ENCODE measurements around the gene SMIM24.
"Not testable (repeated sequence)": the region's sequence is repeated elsewhere in the genome, so short reads cannot be mapped to it uniquely, and the experiment has no call there.

Gene SMIM24

GRCh38 chr19:3480383-3481091, at the start of gene SMIM24:
SMIM24 (minus strand) TSS chr19:3480525; CDS start chr19:3480463, 62 bp downstream.
- no peak for DNase-seq

GRCh38 chr19:3529299-3529698, 49.0 kb upstream of the SMIM24 start:
- DNase-seq, result not testable (repeated sequence)

GRCh38 chr19:3528539-3529211, 48.4 kb upstream of the SMIM24 start:
- no peak for DNase-seq

- no peak for DNase-seq
Observed at GRCh38 chr19:3528080-3528479, 47.8 kb upstream of the SMIM24 start.

- DNase-seq, result no peak
Observed at GRCh38 chr19:3527238-3527910, 47.0 kb upstream of the SMIM24 start.

- no peak for DNase-seq
Observed at GRCh38 chr19:3526507-3527237, 46.3 kb upstream of the SMIM24 start.

- DNase-seq, result no peak
Observed at GRCh38 chr19:3524904-3525451, 44.7 kb upstream of the SMIM24 start.

- DNase-seq, result no peak
Observed at GRCh38 chr19:3524078-3524842, 43.9 kb upstream of the SMIM24 start.

- no peak for DNase-seq
Observed at GRCh38 chr19:3523361-3524077, 43.2 kb upstream of the SMIM24 start.

- DNase-seq, result no peak
Observed at GRCh38 chr19:3522421-3523360, 42.4 kb upstream of the SMIM24 start.

- DNase-seq, result no peak
Observed at GRCh38 chr19:3521104-3521445, 40.8 kb upstream of the SMIM24 start.

GRCh38 chr19:3520166-3521103, 40.1 kb upstream of the SMIM24 start:
- no peak for DNase-seq

- no peak for DNase-seq
Observed at GRCh38 chr19:3519126-3519525, 38.8 kb upstream of the SMIM24 start.

- no peak for DNase-seq
Observed at GRCh38 chr19:3518659-3519058, 38.3 kb upstream of the SMIM24 start.

- DNase-seq, result no peak
Observed at GRCh38 chr19:3518255-3518654, 37.9 kb upstream of the SMIM24 start.

- DNase-seq, result no peak
Observed at GRCh38 chr19:3517638-3518037, 37.3 kb upstream of the SMIM24 start.

- DNase-seq, result peak; percentile 93
Observed at GRCh38 chr19:3516675-3517207, 36.4 kb upstream of the SMIM24 start.

GRCh38 chr19:3515891-3516422, 35.6 kb upstream of the SMIM24 start:
- DNase-seq, result no peak

GRCh38 chr19:3514930-3515329, 34.6 kb upstream of the SMIM24 start:
- no peak for DNase-seq
